HG03159 (cell line): ENCODE results near the gene KRT81.
"Not testable (repeated sequence)": the region's sequence is repeated elsewhere in the genome, so short reads cannot be mapped to it uniquely, and the experiment has no call there.

ENCODE experiments used
- ATAC-seq: cut with Tn5 transposase; IDR thresholded peaks from one replicate; pipeline ENCODE4 v1.9.1; 2021; ENCODE audit warnings: mild to moderate bottlenecking, moderate library complexity; ENCODE audit not compliant: unreplicated experiment

Gene KRT81

DNA sequence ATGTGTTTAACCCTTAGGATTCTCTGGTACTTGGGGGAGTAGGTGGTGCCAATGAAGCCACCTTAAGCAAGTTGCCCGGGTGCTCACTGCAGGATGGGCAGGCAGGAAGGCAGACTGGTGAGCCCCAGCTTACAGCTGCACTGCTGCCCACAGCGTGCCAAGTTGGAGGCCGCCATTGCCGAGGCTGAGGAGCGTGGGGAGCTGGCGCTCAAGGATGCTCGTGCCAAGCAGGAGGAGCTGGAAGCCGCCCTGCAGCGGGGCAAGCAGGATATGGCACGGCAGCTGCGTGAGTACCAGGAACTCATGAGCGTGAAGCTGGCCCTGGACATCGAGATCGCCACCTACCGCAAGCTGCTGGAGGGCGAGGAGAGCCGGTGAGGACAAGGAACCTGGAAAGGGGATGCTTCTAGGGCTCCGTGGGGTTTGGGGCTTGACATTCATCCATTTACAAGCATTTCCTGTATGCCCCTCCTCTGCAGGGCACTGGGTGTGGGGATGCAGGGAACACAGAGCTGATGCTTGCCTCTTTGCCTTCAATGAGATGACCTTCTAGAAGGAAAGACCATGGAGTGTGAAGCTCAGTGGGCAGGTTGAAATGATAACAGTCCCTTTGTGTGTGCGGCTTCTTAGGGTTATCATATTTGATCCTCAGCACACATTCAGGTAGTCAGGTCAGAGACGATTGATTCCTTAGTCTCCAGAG, 45.9 kb downstream of the KRT81 start:
- ATAC-seq, result no peak

- no peak for ATAC-seq
Observed at GRCh38 chr12:52244615-52244994, 46.7 kb downstream of the KRT81 start.

GRCh38 chr12:52243856-52244614, 47.3 kb downstream of the KRT81 start:
- peak; percentile 92 for ATAC-seq

DNA sequence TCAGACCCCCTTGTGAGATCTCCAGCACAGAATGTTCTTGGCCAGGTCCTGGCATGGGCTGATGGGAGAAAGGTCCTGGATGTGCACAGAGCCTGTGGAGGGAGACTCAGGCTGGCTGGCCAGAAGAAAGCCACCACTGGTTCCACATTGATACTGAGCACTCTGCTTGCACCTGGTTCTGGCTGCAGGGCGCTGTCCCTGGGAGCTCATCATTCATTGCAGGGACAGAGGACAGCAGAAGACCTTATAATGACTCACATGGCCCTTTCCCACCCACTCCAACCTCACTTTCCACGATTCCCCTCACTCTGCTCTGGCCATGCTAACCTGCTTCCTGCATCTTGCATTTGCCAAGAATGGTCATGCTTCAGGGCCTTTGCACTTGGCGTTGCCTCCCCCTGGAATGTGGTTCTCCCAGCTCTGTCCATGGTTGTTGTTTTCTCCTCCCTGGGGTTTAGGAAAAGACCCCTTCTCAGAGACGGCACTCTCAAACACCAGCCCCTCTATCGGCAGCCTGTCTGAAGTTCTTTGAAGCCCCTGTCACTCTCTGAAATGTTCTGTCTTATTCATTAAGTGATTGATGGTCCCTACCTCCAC, 48.0 kb downstream of the KRT81 start:
- ATAC-seq, result no peak

- no peak for ATAC-seq
Observed at GRCh38 chr12:52242442-52243258, 48.7 kb downstream of the KRT81 start.

- ATAC-seq, result no peak
Observed at GRCh38 chr12:52241205-52241842, 50.0 kb downstream of the KRT81 start.

DNA sequence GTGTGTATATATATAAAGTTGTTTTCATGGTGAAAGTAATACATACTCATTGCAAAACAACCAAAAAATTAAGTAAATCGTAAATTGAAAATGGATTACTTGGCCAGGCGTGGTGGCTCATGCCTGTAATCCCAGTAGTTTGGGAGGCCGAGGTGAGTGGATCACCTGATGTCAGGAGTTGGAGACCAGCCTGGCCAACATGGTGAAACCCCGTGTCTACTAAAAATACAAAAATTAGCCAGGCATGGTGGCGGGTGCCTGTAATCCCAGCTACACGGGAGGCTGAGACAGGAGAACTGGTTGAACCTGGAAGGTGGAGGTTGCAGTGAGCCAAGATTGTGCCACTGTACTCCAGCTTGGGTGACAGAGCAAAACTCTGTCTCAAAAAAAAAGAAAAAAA, 51.1 kb downstream of the KRT81 start:
- ATAC-seq, result not testable (repeated sequence)

- ATAC-seq, result no peak
Observed at GRCh38 chr12:52239767-52240166, 51.6 kb downstream of the KRT81 start.

DNA sequence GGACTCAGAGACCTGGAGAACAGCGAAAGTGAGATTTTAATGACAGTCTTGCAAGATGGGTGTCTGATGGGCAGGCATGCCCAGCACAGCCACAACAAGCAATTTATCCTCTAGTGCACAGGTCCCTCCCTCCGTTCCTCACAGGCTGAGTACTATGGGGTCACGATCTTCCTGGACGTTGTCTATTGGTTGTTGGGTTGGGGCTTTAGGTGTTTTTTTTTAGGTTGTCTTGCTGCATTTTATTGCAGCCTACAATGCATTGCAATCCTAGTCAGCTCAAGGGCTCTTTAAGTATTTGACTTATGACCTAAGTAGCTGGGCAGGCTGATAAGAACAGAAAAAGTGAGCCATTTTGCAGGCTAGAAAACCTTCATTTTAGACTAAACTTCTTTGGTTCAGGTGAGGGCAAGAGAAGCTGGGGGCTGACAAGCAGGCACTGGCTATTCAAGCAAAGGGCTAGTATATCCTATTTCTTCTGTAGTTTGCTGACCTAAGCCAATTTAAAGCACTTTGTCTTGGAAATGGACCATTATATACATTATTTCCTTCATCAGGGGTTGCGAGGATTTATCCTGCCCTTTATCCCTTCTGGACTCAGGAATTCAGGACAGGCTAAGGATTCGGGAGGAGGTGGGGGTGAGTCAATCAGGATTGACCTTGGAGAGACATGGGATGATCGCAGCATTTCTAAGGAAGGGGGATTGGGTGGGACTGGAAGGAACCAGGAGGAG, 52.3 kb downstream of the KRT81 start:
- ATAC-seq, result no peak

- no peak for ATAC-seq
Observed at GRCh38 chr12:52238207-52238840, 53.0 kb downstream of the KRT81 start.

GRCh38 chr12:52236386-52237050, 54.8 kb downstream of the KRT81 start:
- no peak for ATAC-seq
